HL-60/S4 treated with phorbol 12-myristate 13-acetate at 8.2 ng/mL for 4 days and 3 days (cell line): Measurements from ENCODE around the gene FN1.
"Not testable (repeated sequence)": the region's sequence is repeated elsewhere in the genome, so short reads cannot be mapped to it uniquely, and the experiment has no call there.

Experiments
- in situ Hi-C: fragments of 300-500 bp; cut with MboI; formaldehyde crosslinking; loops from 2 replicates; pipeline ENCODE4 v1.15.0; 2022; ENCODE audit warnings: low sequenced_read_pairs

FN1 gene

DNA sequence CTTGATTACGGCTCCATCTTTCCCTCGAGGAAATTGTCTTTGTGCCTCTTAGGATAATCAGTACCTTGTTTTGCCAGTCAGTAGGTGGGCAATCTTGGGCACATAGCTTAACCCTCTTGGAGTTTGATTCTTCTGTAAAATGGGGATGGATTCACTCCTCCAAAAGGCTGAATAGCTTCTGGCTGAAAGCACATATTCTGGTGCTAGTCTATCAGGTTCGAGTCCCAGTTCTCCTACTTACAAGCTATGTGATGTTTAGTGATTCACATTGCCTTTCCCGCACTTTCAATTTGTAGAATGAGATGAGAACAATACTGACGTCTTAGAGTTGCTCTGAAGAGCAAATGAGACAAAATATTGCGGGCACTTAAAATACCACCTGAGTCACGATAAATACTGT lies 80.1 kb downstream of the FN1 start:
- in situ Hi-C loops: no loop called here

DNA sequence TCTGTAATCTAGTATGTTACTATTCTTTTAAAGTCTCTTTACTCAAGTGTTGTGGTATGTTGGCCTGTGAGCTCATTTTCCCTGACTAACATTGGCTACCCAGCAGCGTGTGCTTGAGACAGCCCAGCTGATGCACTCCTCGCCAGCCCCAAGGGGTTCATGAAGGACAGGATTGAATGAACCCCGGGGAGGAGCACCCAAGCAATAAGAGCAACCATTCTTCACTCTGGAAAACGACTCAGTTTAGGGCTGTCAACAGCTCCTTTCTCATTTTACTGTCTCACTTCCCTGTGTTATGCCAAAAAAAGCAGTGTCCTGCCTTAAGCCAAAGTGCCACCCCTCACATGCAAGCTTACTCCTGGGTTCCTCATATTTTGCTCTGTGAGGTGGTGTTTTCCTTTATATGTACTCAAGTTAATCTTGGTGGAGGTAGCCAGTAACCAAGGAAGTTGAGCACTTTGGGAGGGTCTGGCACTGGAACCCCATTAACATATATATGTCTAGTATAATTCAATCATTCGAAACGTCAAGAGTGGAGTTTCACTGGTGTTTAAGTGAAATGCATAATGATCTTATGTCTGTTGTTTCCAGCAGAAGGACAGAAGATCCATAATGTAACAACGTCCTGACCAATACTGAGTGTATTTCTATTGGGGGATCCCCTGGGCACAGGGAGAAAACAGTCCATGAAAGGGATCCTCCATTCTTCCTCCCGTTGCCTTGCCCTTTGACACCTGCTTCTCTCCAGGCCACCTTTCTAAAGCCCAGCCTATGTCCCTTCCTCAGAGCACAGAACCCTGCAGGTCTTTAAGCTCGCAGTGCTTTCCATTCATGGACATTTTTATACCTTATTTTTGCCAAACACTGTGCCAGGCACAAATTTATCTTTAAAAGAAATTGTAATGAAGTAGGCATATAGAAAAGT lies 80.8 kb downstream of the FN1 start:
- in situ Hi-C loops: no loop called here

DNA sequence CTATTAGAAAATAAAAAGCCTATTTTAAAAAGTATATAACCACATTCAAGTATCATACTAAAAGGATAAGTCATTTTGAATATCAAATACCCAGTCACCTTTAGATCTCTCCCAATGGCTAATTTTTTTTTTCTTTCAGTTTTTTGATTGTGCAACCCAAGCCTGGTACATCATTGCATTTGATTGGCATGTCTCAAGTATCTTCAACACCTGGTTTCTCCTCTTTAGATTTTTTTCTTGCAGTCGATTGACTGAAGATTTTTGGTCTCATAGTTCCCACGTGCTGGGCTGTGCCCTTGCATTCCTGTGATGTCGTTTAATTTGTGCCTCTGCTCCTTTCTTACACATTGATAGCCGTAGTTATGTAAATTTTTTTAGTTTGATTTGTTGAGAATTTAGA lies 83.3 kb downstream of the FN1 start:
- in situ Hi-C loops: no loop called here

DNA sequence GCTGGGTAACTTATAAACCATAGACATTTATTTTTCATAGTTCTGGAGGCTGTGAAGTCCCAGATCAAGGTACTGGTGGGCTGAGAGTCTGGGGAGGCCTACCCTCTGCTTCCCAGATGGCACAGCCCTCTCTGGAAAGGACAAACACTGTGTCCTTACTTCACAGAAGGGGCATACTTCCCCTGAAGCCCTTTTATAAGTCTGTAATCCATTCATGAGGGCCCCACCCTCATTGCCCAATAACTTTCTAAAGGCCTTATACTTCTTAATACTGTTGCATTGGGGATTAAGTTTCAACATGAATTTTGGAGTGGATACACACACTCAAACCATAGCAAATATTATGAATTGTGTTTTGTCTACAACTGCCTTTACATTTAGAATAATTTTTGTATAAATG lies 88.0 kb downstream of the FN1 start:
- in situ Hi-C loops: no loop called here

DNA sequence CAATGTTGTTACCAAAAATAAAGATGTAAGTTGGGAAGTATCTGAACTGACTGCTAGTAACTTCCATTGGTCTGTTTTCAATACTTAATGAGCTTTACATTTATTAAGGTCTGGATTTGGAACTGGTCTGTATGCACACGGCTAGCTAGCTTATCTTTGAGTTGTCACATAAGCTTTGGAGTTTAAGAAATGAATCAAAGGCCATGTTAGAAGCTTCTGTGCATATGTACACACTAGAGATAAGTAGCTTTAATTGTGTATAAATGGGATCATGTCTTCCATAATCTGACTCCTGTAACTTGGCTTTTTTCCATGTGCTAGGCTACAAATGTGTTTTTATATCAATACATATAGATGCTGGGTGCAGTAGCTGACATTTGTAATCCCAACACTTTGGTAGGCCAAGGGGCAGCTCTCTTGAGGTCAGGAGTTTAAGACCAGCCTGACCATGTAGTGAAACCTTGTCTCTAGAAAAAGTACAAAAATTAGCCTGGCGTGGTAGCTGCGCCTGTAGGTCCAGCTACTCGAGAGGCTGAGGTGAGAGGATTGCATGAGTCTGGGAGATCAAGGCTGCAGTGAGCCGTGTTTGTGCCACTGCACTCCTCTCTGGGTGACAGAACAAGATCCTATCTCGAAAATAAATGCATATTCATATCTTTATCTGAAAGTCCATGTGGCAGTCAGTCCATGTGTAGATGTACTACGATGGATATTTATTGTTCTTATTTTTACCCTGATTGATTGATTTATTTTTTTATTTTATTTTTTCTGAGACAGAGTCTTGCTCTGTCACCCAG lies 96.8 kb downstream of the FN1 start:
- in situ Hi-C loops: no loop called here

DNA sequence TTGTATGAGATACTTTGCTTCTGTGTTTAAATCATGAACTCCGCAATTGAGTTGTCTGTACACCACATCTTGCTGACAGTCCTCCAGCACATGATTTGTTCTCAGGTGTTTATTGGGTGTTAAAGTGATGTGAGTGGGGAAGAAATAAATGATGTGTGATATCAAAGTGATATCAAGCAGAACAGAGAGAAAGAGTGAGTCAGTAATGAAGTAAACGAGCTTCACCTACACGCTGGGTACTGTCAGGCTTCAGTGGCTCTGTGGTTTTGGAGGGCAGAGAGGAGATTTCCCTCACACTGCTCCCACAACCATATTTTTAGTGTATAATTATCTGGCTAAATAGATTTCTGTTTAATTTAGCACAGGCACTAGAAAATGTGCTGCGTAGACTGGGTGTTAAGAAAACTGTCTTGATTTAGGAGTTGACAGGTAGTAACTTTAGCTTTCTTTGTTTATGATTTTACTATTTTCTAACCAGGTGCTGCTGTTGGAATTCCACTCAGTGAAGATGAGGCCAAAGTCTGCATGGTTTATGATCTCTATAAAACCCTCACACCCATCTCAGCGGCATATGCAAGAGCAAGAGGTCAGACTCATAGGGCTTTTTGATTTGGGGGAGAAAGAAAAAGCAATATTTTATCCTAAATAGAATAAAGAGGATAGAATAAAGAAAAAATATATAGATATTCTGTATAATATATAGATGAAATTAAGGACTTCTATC lies 102.8 kb downstream of the FN1 start:
- in situ Hi-C loops: no loop called here

DNA sequence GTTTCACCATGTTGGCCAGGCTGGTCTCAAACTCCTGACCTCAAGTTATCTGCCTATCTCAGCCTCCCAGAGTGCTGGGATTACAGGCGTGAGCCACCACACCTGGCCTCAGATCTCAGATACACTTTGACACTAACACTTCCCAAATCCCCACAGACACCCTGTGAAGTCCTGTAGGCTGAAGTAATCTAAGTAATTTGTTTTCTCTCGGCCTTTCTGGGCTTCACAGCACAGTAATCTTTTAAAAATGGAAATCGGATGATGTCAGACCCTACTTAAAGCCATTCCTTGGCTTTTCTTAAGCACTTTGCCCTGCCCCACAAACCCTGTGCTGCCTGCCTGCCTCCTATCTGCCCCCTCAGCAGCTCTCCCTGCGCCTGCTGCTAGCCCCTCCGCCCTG lies 107.8 kb downstream of the FN1 start:
- in situ Hi-C loops: no loop called here

DNA sequence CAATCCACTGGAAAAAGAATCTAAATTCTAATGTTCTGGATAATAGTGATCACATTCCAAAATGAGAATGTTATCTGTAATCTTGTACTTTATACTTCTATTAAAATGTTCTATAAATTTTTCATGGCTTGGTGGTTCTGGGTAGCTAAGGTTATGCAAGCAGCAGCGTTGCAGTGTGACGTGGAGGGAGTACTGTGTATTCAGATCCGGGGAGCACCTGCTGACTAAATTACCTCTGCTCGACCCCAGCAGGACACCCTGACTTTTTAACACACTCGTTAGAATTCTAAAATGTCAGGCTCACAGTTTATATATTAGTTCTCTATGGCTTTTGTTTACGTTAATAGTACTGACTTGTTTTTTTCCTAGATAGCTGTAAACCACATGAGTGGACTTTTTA lies 111.1 kb downstream of the FN1 start:
- in situ Hi-C loops: no loop called here

DNA sequence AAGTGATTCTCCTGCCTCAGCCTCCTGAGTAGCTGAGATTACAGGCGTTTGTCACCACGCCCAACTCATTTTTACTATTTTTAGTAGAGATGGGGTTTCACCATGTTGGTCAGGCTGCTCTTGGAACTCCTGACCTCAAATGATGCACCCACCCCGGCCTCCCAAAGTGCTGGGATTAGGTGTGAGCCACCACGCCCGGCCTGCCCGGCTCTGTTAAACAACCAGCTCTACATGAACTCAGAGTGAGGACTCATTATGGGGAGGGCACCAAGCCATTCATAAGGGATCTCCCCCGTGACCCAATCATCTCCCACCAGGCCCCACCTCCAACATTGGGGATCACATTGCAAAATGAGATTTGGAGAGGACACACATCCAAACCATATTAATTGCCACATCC lies 115.2 kb downstream of the FN1 start:
- in situ Hi-C loops: no loop called here

DNA sequence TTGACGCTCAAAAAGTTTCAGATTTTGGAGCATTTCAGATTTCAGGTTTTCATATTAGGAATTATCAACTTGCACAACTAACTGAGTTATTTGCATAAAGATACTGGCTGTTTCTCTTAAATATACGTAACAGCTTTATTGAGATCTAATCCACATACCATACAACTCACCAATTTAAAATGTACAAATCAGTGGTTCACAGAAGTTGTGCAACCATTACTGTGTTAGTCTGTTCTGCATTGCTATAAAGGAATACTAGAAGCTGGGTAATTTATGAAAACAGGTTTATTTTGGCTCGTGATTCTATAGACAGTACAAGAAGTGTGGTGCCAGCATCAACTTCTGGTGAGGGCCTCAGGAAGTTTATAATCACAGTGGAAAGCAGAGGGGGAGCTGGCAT lies 115.8 kb downstream of the FN1 start:
- in situ Hi-C loops: no loop called here

DNA sequence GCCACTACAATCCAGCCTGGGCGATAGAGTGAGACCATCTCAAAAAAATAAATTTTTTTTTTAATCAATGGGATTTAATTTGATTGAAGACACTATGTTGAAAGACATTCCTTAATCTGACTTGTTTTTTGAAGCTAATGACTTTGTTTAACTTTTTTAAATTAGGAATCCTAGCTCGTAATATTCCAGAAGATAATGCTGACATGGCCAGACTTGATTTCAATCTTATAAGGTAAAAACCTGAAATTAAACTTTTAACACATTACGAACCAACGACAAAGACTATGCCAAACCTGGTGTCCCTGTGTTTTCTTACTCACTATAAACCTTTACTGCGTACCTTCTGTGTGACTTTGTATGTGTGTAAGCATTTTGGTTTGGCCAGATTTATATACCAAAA lies 116.4 kb downstream of the FN1 start:
- in situ Hi-C loops: no loop called here

DNA sequence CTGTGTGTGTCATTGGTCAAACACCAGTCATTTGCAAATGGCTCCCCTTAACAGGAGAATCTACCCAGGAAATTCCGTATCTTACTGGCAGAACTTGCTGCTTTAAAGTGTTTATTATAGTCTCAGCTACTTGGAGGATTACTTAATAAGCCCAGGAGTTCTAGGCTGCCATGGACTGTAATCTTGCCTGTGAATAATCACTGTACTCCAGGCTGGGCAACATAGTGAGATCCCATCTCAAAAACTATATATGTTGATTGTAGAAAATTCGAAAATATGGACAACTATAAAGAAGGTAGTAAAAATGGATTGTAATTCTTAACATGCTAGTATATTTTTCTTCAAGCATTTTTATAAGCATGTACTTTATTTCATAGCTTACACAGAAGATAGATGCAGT lies 119.5 kb downstream of the FN1 start:
- in situ Hi-C loops: no loop called here

DNA sequence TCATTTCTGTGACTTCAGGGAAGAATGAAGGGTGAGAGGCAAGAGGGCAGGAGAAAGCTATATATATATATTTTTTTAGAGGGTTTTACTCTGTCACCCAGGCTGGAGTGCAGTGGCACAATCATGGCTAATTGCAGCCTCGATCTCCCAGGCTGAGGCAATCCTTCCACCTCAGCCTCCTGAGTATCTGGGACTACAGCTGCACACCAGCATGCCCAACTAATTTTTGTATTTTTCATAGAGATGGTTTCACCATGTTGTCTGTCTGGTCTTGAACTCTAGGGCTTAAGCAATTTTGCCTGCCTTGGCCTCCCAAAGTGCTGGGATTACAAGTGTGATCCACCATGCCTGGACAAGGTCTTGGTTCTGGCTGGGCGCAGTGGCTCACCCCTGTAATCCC lies 120.6 kb downstream of the FN1 start:
- in situ Hi-C loops: no loop called here

DNA sequence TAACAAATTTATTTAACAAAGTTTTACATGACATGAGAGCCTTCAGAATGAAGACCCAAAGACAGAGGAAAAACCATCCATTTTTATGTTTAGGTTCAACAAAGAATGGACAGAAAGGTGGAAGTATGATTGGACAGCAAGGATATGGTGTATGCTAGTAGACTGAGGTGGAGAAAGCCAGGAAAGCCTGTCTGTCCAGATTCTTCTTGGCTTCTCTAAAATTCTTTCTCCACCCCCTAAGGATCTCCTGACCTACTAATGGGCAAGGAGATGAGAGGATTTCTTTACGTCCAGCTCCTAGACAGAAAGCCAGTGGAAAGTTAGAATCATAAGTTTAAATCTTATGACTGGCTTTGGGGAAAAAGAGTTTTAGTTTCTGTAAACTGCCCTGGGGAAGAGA lies 121.0 kb downstream of the FN1 start:
- in situ Hi-C loops: no loop called here

DNA sequence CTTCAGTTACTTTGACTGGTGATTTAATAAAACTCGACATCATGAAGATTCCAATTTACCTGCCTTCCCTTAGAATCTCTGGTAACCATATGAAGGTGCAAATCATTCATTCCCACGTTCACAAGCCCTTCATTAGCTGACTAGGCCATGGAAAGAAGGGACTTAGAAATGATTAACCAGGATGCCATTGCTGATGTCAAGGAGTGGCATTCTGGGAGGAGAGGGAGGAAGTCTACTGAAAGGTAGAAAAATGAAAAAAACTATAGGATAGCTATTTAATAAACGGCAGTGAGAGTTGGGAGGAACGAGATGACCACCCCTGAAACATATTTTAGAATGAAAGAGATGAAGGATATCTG lies 122.6 kb downstream of the FN1 start:
- in situ Hi-C loops: no loop called here

DNA sequence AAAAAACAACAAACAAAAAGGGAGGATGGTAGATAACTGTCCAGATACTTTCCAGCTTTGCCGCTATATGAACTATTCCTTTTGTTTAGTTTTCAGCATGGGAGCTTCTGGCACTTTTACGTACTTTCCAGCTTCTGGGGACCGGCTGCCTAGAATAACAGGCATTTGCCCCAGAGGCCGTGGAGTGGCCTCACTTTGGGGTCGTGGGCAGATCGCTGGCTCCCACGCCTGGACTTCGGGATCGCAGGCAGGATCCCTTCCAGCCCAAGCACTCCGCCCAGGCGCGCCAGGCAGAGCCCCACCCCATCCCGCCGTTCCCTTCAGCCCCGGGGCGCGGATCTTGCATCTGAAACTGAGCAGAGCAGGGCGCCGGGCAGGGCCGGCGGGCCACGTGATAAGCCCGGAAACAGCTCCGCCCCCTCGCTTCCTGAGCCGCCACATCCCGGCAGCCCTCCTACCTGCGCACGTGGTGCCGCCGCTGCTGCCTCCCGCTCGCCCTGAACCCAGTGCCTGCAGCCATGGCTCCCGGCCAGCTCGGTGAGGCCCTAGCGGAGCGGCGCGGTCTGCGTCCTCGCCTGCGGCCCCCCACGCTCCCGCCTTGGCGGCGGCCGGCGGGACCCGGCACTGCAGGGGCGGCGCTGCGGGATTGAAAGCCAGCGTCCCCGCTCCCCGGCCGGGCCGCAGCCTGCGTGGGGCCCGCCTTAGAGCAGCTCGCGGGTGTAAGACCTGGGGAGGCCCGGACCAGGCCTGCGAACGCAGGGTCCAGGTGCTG lies 124.1 kb downstream of the FN1 start, which contains the start of gene ATIC:
ATIC (plus strand) TSS at position 435 of the 772 bp plus-strand sequence; CDS start at position 519, 84 bp downstream.
- in situ Hi-C loops: no loop called here

DNA sequence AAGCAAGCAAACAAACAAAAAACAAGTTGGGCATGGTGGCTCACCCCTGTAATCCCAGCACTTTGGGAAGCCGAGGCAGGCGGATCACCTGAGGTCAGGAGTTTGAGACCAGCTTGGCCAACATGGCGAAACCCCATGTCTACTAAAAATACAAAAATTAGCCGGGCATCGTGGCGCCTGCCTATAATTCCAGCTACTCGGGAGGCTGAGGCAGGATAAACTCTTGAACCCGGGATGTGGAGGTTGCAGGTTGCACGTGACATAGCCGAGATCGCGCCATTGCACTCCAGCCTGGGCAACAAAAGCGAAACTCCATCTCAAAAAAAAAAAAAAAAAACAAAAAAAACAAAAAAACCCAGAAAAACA lies 124.6 kb downstream of the FN1 start:
- in situ Hi-C loops: not testable (repeated sequence)
